GM23248 (cell line): ENCODE measurements around the gene MRTFA.

Experiments used
- EZH2 ChIP-seq: fragments of 200-600 bp; sonication (generic); IDR thresholded peaks from 2 replicates; pipeline ENCODE4 v1.6.1; 2018; ENCODE audit warnings: antibody characterized with exemption, mild to moderate bottlenecking; ENCODE audit not compliant: insufficient read depth, poor library complexity, severe bottlenecking
- EZH2phosphoT487 ChIP-seq: fragments of 200-600 bp; sonication (generic); IDR thresholded peaks from 2 replicates; pipeline ENCODE4 v1.6.1; 2018; ENCODE audit warnings: antibody characterized with exemption, moderate library complexity, mild to moderate bottlenecking, low read depth; ENCODE audit not compliant: insufficient read depth

DNA sequence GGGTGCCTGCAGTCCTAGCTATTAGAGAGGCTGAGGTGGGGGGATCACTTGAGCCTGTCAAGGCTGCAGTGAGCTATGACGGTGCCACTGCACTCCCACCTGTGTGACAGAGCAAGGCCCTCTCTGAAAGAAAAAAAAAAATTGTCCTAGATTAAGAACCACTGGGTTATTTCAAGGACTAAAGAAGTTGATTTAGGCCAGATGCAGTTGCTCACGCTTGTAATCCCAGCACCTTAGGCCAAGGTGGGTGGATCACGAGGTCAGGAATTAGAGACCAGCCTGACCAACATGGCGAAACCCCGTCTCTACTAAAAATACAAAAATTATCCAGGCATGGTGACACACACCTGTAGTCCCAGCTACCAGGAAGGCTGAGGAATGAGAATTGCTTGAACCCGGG, 129.0 kb downstream of the MRTFA start:
- TF ChIP-seq EZH2 (no peak), EZH2phosphoT487 (no peak)
